SJSA1 (cell line): ENCODE results near the gene GP5. TPM values are rescaled to one million over a fixed set of nuclear protein-coding genes. Genes with fewer than 3 reads are reported as not detected.

Experiments
- DNase-seq, 2 experiments: peaks; one replicate each; pipeline ENCODE4 v3.0.0-alpha.2; 2015 to 2020; ENCODE audit warnings: low spot score in 2 of 2, low read depth in 1 of 2
- H3K27ac ChIP-seq: fragments of 250-450 bp; sonication (Bioruptor Pico); 2 replicates; pipeline ENCODE4 v1.5.1; 2020; ENCODE audit warnings: mild to moderate bottlenecking, moderate library complexity
- H3K27me3 ChIP-seq: fragments of 250-450 bp; sonication (Bioruptor Pico); replicated peaks from 2 replicates; pipeline ENCODE4 v1.5.1; 2020; ENCODE audit warnings: mild to moderate bottlenecking, moderate library complexity
- H3K36me3 ChIP-seq: fragments of 250-450 bp; sonication (Bioruptor Pico); 2 replicates; pipeline ENCODE4 v1.5.1; 2020; ENCODE audit warnings: mild to moderate bottlenecking
- H3K4me1 ChIP-seq: fragments of 250-450 bp; sonication (Bioruptor Pico); replicated peaks from 2 replicates; pipeline ENCODE4 v1.6.1; 2021; ENCODE audit warnings: mild to moderate bottlenecking
- H3K4me3 ChIP-seq: fragments of 250-450 bp; sonication (Bioruptor Pico); 2 replicates; pipeline ENCODE4 v1.5.1; 2020; ENCODE audit warnings: mild to moderate bottlenecking
- H3K9me3 ChIP-seq: fragments of 250-450 bp; sonication (Bioruptor Pico); replicated peaks from 2 replicates; pipeline ENCODE4 v1.5.1; 2020; ENCODE audit warnings: mild to moderate bottlenecking
- total RNA-seq: library from RNA; depleted of rRNA; stranded (reverse); fragments of >200 nt; shearing (Covaris generic); gene quantifications from 2 replicates; pipeline ENCODE4 v1.2.3, GENCODE V29; 2014

GP5 gene
- total RNA-seq, 1 experiment from 2014 or later: not detected

DNA sequence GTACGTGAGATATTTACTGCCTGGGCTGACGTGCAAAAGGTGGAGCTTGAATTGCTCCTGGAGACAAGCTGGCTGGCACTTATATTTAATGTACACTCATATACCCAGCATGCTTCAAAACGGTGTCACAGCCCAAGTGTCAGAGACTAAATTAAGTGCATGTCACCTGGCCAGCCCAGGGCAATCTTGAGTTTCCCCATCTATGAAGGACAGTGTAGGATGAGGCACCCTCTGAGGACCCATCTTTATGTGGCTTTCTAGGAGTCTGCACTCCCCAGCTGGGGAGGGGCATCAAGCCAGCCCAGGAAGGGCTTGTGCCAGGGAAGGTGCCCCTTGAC lies 34.8 kb downstream of the GP5 start:
- no peak overlapping the region for H3K4me3 ChIP-seq
- no peak overlapping the region for H3K27ac ChIP-seq
- no peak for DNase-seq
- peaks cover 30% of the 10 kb centered on the region for H3K4me1 ChIP-seq
- no peaks in the 10 kb centered on the region for H3K27me3 ChIP-seq
- no peaks in the 10 kb centered on the region for H3K36me3 ChIP-seq
- H3K9me3 ChIP-seq: no peaks in the 10 kb centered on the region

- H3K27me3 ChIP-seq: no peaks in the 10 kb centered on the region
- DNase-seq: no peak
- H3K4me3 ChIP-seq: no peak overlapping the region
Measured at GRCh38 chr3:194360568-194360967, 38.5 kb downstream of the GP5 start.

GRCh38 chr3:194357681-194358080 lies 41.4 kb downstream of the GP5 start:
- H3K27me3 ChIP-seq: no peaks in the 10 kb centered on the region
- DNase-seq: no peak
- H3K9me3 ChIP-seq: no peaks in the 10 kb centered on the region
- no peaks in the 10 kb centered on the region for H3K4me1 ChIP-seq
- no peak overlapping the region for H3K27ac ChIP-seq
- H3K36me3 ChIP-seq: no peaks in the 10 kb centered on the region
- no peak overlapping the region for H3K4me3 ChIP-seq

More at GRCh38 chr3:194360568-194360967, 38.5 kb downstream of the GP5 start:
- Histone ChIP-seq H3K36me3 (no peaks in the 10 kb centered on the region), H3K27ac (no peak overlapping the region), H3K9me3 (no peaks in the 10 kb centered on the region), H3K4me1 (peaks cover 15% of the 10 kb centered on the region)

- Histone ChIP-seq H3K36me3 (no peaks in the 10 kb centered on the region), H3K4me3 (no peak overlapping the region), H3K4me1 (no peaks in the 10 kb centered on the region), H3K27ac (no peak overlapping the region), H3K27me3 (no peaks in the 10 kb centered on the region), H3K9me3 (no peaks in the 10 kb centered on the region)
- no peak for DNase-seq
Measured at GRCh38 chr3:194355379-194355778, 43.7 kb downstream of the GP5 start.

DNA sequence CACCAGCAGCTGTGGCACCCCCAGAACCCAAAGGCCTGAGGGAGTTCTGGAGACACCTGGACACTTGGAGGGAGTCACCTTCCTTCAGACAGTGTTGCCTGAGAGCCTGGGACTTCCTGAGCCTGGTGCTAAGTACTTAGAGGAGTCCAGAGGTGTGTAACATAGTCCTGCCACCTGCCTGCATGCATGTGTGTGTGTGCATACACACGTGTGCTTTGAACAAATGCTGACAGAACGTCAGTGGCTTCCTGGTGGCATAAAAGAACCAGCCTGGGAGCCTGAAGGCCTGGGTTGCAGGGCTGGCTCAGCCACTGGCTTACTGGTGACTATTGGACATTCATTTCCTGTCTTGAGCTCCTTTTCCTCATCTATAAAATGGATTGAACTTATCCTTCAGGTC lies 44.8 kb downstream of the GP5 start:
- Histone ChIP-seq H3K4me3 (no peak overlapping the region), H3K9me3 (no peaks in the 10 kb centered on the region), H3K4me1 (no peaks in the 10 kb centered on the region), H3K27ac (no peak overlapping the region), H3K27me3 (no peaks in the 10 kb centered on the region), H3K36me3 (no peaks in the 10 kb centered on the region)
- no peak for DNase-seq

DNA sequence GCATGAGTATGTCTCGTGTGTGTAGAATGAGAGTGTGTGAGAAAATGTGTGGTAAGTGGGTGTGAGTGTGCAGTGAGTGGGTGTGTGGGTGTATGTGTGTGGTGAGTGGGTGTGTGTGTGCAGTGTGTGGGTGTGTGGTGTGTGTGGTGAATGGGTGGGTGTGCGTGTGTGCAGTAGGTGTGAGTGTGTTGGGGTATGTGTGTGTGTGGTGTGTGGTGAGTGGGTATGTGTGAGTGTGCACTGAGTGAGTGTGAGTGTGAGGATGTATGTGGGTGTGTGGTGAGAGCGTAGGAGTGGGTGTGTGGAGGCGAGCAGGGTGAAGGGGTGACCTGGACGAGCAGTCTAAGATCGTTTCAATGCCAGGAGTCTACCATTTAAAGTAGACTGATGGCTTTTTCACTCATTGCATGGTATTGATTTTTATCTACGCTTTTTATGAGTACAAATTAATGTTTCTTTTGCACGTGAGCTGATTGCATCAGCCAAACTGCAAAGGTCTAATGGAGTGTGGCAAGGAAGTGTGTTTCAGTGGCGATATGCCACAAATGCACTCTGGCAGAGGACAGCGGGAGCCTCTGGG lies 46.3 kb downstream of the GP5 start:
- Histone ChIP-seq H3K4me3 (no peak overlapping the region), H3K27me3 (no peaks in the 10 kb centered on the region), H3K27ac (no peak overlapping the region), H3K4me1 (no peaks in the 10 kb centered on the region), H3K9me3 (no peaks in the 10 kb centered on the region), H3K36me3 (no peaks in the 10 kb centered on the region)
- no peak for DNase-seq

GRCh38 chr3:194351952-194352536 lies 47.0 kb downstream of the GP5 start:
- H3K4me1 ChIP-seq: no peaks in the 10 kb centered on the region
- no peak for DNase-seq
- no peak overlapping the region for H3K4me3 ChIP-seq
- H3K27me3 ChIP-seq: no peaks in the 10 kb centered on the region
- no peaks in the 10 kb centered on the region for H3K36me3 ChIP-seq
- no peak overlapping the region for H3K27ac ChIP-seq
- H3K9me3 ChIP-seq: no peaks in the 10 kb centered on the region

DNA sequence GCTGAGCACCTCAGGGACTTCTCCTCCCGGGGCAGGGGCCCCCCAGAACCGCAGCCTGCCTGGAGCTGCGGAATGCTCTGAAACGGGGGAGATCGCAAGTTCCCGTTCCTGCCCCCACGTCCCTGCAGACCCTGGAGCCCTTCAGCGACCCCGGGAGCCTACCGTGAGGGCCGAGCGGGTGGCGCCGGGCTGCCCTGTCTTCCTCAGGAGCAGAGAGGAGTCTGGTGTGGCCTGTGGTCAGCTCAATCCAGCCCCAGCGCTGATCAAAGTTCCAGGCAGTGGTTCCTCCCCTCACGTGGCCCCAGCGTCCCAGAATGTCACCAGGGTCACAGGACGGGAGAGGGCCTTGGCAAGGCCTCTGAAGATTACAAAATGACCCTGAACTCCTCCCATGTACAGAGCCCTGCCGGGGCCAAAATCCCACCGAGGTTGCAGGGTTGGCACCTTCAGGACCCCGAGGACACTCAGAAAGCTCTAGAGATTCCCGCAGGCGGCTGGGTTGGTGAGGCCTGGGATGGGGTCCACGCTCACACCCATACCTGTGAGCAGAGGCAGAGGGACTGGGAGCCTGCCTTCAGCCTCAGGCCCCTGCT lies 47.9 kb downstream of the GP5 start, which contains the start of gene CPN2:
TSS of gene CPN2 (minus strand) at position 249 of the 593 bp plus-strand sequence. CDS start 8,626 bp downstream, outside the sequence.
- H3K27ac ChIP-seq: no peak within 1 kb of the TSS
- H3K9me3 ChIP-seq: no peaks in the 10 kb centered on the region
- no peaks in the 10 kb centered on the region for H3K27me3 ChIP-seq

DNA sequence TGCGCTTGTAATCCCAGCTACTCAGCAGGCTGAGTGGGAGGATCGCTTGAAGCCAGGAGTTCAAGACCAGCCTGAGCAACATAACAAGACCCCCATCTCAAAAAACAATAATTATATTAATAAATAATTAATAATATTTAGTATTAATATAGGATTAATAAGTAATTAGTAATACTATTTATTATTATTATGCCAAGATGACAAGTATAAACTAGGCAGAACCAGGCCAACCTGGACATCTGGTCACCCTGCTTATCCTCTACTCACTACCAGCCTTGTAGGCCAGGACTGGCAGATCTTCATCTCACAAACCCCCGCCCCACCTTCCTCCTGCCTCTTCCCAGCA lies 48.4 kb downstream of the GP5 start:
- H3K4me1 ChIP-seq: no peaks in the 10 kb centered on the region
- no peaks in the 10 kb centered on the region for H3K36me3 ChIP-seq
- H3K27me3 ChIP-seq: no peaks in the 10 kb centered on the region
- no peak overlapping the region for H3K4me3 ChIP-seq
- no peaks in the 10 kb centered on the region for H3K9me3 ChIP-seq
- no peak for DNase-seq
- H3K27ac ChIP-seq: no peak overlapping the region

More for the DNA sequence above, 47.9 kb downstream of the GP5 start, which contains the start of gene CPN2:
- Histone ChIP-seq H3K36me3 (no peaks in the 10 kb centered on the region), H3K4me1 (no peaks in the 10 kb centered on the region), H3K4me3 (no peak within 1 kb of the TSS)
- no peak for DNase-seq

GRCh38 chr3:194348354-194348753 lies 50.7 kb downstream of the GP5 start:
- no peaks in the 10 kb centered on the region for H3K36me3 ChIP-seq
- no peaks in the 10 kb centered on the region for H3K27me3 ChIP-seq
- no peak overlapping the region for H3K27ac ChIP-seq
- H3K4me1 ChIP-seq: no peaks in the 10 kb centered on the region
- H3K9me3 ChIP-seq: no peaks in the 10 kb centered on the region
- H3K4me3 ChIP-seq: no peak overlapping the region
- no peak for DNase-seq

DNA sequence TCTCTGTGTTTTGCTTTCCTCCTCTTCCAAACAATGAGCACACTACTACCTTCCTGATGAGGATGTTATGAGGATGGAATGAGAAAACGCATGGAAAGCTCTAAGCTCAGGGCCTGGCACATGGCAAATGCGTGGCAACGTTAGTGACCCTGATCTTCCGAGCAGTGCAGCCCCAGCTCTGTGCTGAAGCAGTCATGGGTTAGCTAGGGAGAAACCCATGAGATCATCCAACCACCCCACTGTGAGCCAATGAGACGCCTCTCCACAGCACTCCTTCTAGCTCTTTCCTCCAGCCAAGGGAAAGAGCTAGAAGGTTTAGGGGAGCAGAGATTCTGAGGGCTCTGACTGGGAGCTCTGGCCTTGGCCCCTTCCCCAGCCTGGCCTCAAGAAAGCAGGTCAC lies 52.4 kb downstream of the GP5 start:
- Histone ChIP-seq H3K27ac (no peak overlapping the region), H3K4me1 (no peaks in the 10 kb centered on the region), H3K27me3 (no peaks in the 10 kb centered on the region), H3K9me3 (no peaks in the 10 kb centered on the region), H3K36me3 (no peaks in the 10 kb centered on the region), H3K4me3 (no peak overlapping the region)
- no peak for DNase-seq

GRCh38 chr3:194346035-194346434 lies 53.0 kb downstream of the GP5 start:
- DNase-seq: no peak
- no peaks in the 10 kb centered on the region for H3K36me3 ChIP-seq
- no peaks in the 10 kb centered on the region for H3K9me3 ChIP-seq

More at GRCh38 chr3:194346035-194346434, 53.0 kb downstream of the GP5 start:
- H3K27ac ChIP-seq: no peak overlapping the region
- H3K4me1 ChIP-seq: no peaks in the 10 kb centered on the region
- H3K4me3 ChIP-seq: no peak overlapping the region
- H3K27me3 ChIP-seq: no peaks in the 10 kb centered on the region
